GM21526 (cell line): Measurements from ENCODE around the gene PTOV1.
"Not testable (repeated sequence)": the region's sequence is repeated elsewhere in the genome, so short reads cannot be mapped to it uniquely, and the experiment has no call there.

Experiments
- ATAC-seq: cut with Tn5 transposase; IDR thresholded peaks from one replicate; pipeline ENCODE4 v1.9.1; 2021; ENCODE audit warnings: moderate library complexity; ENCODE audit not compliant: unreplicated experiment, low FRiP score

PTOV1 gene

DNA sequence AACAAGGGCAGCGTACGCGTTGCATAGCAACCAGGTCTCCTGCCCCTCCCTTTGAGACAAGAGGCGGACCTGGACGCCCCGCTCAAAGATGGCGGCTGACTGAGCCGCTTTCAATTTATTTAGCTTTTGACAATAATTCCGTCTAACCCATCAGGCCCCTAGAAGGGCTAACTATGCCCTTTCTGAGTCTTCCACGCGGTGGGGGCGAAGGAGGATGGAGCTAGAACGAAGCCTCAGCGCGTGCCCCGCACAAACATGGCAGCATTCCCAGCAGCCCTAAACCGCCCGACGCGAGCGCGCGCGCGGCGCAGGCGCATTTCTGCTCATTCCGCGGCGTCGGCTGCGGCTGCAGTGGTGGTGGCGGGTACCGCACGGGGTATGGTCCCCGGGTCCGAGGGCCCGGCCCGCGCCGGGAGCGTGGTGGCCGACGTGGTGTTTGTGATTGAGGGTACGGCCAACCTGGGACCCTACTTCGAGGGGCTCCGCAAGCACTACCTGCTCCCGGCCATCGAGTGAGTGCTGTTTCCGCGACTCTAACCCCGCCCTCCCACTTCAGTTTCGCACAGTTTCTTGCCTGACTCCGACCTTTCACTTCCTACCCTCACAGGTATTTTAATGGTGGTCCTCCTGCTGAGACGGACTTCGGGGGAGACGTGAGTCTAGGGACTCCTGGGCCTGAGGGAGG lies 32.9 kb upstream of the PTOV1 start, which contains the start of gene MED25:
Gene MED25 (plus strand): TSS at position 326 of the 685 bp plus-strand sequence. CDS start 53 bp downstream, at position 379.
- peak; percentile 61 for ATAC-seq

DNA sequence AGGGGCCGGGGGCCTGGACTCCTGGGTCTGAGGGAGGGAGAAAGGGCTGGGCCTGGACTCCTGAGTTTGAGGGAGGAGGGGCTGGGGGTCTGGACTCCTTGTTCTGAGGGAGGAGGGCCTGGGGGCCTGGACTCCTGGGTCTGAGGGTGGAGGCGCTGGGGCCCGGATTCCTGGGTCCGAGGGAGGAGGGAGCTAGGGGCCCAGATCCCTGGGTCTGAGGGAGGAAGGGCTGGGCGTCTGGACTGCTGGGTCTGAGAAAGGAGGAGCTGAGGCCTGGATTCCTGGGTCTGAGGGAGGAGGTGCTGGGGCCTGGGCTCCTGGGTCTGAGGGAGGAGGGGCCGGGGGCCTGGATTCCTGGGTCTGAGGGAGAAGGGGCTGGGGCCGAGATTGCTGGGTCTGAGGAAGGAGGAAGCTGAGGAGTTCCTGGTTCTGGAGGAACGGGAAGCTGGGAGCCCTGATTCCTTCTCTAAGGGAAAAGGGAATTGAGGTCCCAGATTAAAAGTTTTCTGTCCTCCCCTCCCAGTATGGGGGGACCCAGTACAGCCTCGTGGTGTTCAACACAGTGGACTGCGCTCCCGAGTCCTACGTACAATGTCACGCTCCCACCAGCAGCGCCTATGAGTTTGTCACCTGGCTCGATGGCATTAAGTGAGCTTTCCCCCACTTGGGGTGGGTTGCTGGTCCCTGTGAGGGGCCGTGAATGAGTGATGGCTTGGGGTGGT lies 32.1 kb upstream of the PTOV1 start:
- no peak for ATAC-seq

DNA sequence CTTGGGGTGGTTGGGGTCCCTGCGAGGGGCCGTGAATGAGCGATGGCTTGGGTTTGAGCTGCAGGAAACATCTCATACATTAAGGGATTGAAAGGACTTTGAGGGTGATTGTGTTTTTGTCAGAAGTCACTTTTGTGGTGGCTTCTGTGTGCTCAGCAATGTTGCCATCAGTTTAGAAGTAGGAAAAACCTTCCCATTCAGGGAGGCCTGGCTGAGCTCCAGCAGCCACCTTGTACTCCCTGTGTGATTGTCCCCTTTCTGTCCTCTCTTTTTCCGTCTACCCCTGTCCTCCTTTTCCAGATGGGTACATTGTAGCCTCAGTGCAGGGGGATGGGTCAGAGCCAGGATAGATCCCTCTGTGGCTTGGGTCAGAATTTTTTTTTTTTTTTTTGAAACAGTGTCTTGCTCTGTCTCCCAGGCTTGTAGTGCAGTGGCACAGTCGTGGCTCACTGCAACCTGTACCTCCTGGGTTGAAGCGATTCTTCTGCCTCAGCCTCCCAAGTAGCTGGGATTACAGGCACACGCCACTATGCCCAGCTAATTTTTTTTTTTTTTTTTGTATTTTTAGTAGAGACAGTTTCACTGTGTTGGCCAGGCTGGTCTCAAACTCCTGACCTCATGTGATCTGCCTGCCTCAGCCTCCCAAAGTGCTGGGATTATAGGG lies 31.4 kb upstream of the PTOV1 start:
- not testable (repeated sequence) for ATAC-seq

- no peak for ATAC-seq
Observed at GRCh38 chr19:49820125-49820524, 30.8 kb upstream of the PTOV1 start.

DNA sequence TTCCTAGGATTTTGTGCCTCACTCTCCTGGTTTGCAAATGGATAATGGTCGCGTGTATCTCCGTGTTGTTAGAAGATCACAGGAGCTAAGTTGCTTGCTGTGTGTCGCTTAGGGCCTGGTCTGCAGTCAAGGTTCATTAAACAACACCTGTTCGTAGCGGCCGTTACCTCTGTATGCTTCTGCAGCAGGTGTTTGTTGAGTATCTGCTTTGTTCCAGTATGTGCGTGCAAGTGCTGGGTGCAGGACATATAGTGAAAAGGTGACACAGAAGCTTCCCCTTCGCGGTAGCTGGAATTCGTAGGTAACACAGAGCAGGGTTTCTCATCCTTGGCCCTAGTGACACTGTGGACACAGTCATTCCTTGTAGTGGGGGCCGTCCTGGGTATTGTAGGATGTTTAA lies 27.5 kb upstream of the PTOV1 start:
- ATAC-seq = no peak

- no peak for ATAC-seq
Observed at GRCh38 chr19:49824662-49825061, 26.3 kb upstream of the PTOV1 start.

DNA sequence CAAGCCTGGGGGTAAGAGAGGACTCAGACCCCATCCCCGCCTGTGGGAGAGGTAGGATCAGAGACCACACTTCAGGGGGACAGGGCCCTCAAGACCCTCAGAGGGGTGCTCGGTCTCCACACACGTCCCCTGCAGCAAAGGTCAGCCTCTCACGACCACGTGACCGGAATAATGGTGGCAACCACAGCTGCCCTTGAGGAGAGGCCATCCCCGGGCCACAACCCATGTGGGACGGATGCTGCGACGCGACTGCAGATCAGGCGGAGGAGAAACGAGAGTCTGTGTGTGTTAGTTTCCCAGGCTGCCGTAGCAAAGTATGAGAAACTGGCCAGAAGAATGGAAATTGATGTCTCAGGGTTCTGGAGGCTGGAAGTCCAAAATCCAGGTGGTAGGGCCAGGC lies 23.9 kb upstream of the PTOV1 start:
- ATAC-seq = no peak

- ATAC-seq = no peak
Observed at GRCh38 chr19:49829200-49829599, 21.8 kb upstream of the PTOV1 start.

DNA sequence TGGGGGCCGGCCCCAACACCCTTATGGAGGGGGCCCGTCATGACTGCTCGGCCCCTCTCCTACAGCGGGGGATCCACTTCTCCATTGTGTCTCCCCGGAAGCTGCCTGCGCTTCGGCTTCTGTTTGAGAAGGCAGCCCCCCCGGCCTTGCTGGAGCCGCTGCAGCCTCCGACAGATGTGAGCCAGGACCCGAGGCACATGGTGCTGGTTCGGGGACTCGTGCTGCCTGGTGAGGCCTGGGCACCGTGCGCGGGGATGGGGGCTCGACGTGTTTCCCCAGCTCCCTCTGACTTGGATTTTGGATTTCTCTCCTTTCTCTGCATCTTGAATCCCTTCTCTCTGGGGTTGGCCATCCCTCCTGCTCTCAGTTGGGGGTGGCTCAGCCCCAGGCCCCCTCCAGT lies 21.2 kb upstream of the PTOV1 start:
- no peak for ATAC-seq

DNA sequence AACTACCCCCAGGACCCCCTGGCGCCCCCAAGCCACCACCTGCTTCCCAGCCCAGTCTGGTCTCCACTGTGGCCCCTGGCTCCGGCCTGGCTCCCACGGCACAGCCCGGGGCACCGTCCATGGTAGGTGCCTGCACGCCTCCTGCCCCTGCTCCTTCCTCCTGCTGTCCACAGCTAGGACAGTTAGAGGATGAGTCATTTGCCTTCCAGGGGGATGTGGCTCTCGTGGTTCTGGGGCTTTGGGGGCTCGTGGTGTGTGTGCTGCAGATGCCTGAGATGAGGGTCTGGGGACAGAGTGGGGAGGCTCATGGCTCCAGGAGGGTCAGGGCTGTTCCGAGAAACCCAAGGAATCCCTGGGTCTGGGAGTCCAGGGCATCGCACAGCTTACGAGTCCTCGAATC lies 20.2 kb upstream of the PTOV1 start:
- ATAC-seq = no peak

- ATAC-seq = no peak
Observed at GRCh38 chr19:49831592-49831991, 19.4 kb upstream of the PTOV1 start.

- no peak for ATAC-seq
Observed at GRCh38 chr19:49832556-49832955, 18.4 kb upstream of the PTOV1 start.

DNA sequence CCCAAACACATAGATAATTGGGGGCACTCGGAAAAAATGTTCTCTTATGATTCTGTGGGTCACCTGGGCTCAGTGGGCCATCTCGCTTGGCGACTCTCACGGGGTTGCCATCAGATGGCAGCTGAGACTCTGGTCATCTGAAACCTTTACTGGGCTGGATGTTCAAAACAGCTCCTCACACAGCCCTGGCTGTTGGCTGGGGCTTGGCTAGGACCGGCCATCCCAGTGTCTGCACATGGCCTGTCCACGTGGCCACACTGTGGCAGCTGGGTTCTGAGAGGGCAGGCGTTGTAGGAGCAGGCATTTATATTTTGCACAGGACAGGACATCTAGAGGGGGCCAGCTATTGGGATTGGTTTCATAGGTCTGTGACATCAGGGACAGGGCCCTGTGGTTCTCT lies 17.4 kb upstream of the PTOV1 start:
- no peak for ATAC-seq

DNA sequence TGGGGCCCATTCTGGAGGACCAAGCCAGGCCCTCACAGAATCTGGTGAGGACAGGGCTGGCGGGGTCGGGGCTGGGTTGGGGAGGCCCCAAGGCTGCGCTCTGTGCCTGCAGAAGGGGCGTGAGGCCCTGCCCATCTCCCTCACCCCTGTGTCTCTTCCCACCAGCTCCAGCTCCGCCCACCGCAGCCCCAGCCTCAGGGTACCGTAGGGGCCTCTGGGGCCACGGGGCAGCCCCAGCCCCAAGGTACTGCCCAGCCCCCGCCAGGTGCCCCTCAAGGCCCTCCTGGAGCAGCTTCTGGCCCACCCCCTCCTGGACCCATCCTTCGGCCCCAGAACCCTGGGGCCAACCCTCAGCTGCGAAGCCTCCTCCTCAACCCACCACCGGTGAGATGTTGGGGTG lies 15.4 kb upstream of the PTOV1 start:
- no peak for ATAC-seq

- ATAC-seq = no peak
Observed at GRCh38 chr19:49836176-49837008, 14.6 kb upstream of the PTOV1 start.

DNA sequence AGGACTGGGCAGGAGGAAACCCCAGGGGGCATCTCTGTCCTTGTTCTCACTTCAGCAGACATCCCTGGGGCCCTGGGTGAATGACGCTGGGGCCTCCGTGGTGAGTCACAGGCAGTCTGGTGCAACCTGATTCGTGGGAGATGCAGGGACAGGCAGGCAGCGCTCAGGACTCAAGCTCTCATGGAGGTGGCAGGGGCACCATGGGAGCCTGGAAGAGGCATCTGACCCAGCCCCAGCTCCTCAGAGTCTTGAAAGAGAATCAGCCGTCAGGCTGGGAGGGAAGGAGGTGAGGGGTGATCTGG lies 14.0 kb upstream of the PTOV1 start:
- ATAC-seq = no peak

DNA sequence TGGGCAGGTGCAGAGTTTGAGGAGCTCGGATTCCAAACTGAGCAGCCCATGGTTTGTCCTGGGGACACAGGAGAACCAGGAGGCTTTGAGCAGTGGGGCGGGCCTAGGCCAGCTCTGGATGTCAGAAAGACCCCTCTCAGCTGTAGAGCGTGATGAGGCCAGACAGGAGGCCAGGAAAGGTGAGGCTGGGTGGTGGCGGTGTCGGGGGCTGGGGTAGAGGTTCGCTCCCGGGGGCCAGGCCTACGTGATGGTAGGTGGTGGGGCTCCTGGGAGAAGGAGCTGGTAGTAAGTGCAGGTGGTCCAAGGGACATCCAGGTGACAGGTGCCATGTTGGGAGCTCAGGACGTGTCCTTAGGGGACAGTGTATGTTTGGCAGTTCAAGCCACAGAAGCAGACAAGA lies 13.5 kb upstream of the PTOV1 start:
- ATAC-seq = no peak

DNA sequence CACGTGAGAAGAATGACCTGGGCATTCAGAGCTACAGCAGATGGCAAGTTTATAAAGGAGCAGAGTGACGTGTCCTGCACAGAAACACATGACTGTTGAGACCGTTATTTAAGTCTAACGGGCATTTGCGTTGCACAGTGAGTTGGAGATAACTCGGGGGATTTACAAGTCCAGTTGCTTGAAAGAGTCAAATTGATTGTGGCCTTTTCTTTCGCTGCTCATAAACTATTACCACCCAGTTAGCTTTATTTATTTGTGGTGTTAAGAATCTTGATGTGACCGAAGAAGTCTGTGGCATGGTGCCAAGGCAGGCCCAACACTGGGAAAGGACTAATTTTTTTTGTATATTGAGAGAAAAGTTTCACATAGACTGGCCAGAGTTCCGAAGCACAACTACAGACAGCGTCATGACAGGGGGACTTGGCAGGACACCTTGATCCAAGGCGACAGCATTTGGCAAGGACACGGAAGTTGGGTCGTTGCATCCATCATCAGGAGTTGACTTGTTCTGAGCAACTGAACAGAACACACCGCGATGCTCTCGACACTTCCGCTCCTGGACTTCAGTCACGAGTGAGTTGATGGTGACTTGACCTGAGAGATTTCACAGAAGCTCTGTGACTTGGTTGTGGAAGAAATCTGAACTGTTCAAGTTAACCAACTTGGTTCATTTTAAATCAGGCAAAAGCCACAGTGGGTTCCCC lies 11.9 kb upstream of the PTOV1 start:
- no peak for ATAC-seq

DNA sequence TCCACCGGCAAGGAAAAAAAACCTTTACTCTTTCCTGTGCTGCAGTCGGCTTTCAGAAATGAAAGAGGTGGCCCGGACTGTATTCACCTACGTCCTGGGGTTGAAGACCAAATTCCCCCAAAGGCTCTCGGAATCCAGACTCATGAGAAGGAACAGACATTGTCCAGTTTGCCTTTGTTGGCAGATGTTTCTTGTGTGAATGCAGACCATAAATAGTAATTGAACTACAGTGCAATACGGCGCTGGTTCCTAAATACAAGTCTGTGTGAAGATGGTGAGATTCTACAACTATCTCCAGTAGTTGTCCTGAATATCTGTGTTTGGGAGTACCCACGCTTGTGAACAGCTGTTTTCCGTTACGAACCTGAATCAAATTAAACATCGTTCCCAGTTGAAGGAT lies 11.2 kb upstream of the PTOV1 start:
- ATAC-seq = no peak

- no peak for ATAC-seq
Observed at GRCh38 chr19:49840321-49840720, 10.6 kb upstream of the PTOV1 start.
